Mesendoderm (in vitro differentiated cells): Measurements from ENCODE around the gene DRP2.
A peak's percentile ranks its signal among the peaks of the same experiment; 100 is the strongest.

Experiments
- DNase-seq: peaks from one replicate; pipeline ENCODE4 v3.0.0; 2013
- H2AK5ac ChIP-seq: 2 replicates; pipeline ENCODE4 v1.6.1; 2013; ENCODE audit warnings: low read length, inconsistent platforms
- H2BK120ac ChIP-seq: 2 replicates; pipeline ENCODE4 v1.6.1; 2013; ENCODE audit warnings: low read depth, mild to moderate bottlenecking, low read length, moderate library complexity, mixed read lengths
- H2BK15ac ChIP-seq: replicated peaks from 2 replicates; pipeline ENCODE4 v1.6.1; 2013; ENCODE audit warnings: low read depth, mild to moderate bottlenecking, moderate library complexity
- H2BK5ac ChIP-seq: 2 replicates; pipeline ENCODE4 v1.6.1; 2013; ENCODE audit warnings: low read length, inconsistent platforms
- H3K18ac ChIP-seq: 2 replicates; pipeline ENCODE4 v1.6.1; 2013; ENCODE audit warnings: mild to moderate bottlenecking, low read length, mixed read lengths
- H3K23ac ChIP-seq: one replicate; pipeline ENCODE4 v1.6.1; 2013; ENCODE audit warnings: low read length
- H3K27ac ChIP-seq: 2 replicates; pipeline ENCODE4 v1.5.1; 2013; ENCODE audit warnings: low read depth, mild to moderate bottlenecking, inconsistent platforms, low read length, moderate library complexity
- H3K27me3 ChIP-seq: 2 replicates; pipeline ENCODE4 v1.6.1; 2013; ENCODE audit warnings: low read length, control low read depth, mild to moderate bottlenecking, inconsistent platforms; ENCODE audit not compliant: insufficient read depth, poor library complexity
- H3K36me3 ChIP-seq: 2 replicates; pipeline ENCODE4 v1.6.1; 2013; ENCODE audit warnings: low read length, inconsistent platforms; ENCODE audit not compliant: control insufficient read depth, insufficient read depth
- H3K4ac ChIP-seq: one replicate; pipeline ENCODE4 v1.6.1; 2013; ENCODE audit warnings: low read depth, mild to moderate bottlenecking, low read length, moderate library complexity
- H3K4me1 ChIP-seq: 2 replicates; pipeline ENCODE4 v1.6.1; 2013; ENCODE audit warnings: low read depth, low read length, inconsistent platforms; ENCODE audit not compliant: control insufficient read depth
- H3K4me2 ChIP-seq: 2 replicates; pipeline ENCODE4 v1.6.1; 2013; ENCODE audit warnings: low read length
- H3K4me3 ChIP-seq: 2 replicates; pipeline ENCODE4 v1.5.1; 2013; ENCODE audit warnings: mild to moderate bottlenecking, low read length
- H3K56ac ChIP-seq: one replicate; pipeline ENCODE4 v1.6.1; 2013; ENCODE audit warnings: low read length
- H3K79me1 ChIP-seq: 2 replicates; pipeline ENCODE4 v1.6.1; 2013; ENCODE audit warnings: low read length, inconsistent platforms
- H3K79me2 ChIP-seq: 2 replicates; pipeline ENCODE4 v1.6.1; 2013; ENCODE audit warnings: mild to moderate bottlenecking, low read length; ENCODE audit not compliant: control insufficient read depth, insufficient read depth
- H3K9ac ChIP-seq: 2 replicates; pipeline ENCODE4 v1.6.1; 2013; ENCODE audit warnings: low read length, inconsistent platforms
- H4K5ac ChIP-seq: one replicate; pipeline ENCODE4 v1.6.1; 2013; ENCODE audit warnings: low read length
- H4K8ac ChIP-seq: one replicate; pipeline ENCODE4 v1.6.1; 2013; ENCODE audit warnings: low read depth, mild to moderate bottlenecking, control low read depth, low read length, moderate library complexity
- WGBS: extraction: QIAGEN DNeasy Blood & Tissue Kit; methylation state at CpG from one replicate; pipeline ENCODE4 v1.1.7; 2013; ENCODE audit warnings: low lambda C conversion rate, missing lambda C conversion rate; ENCODE audit not compliant: insufficient coverage; ENCODE audit errors: extremely low coverage; 5-methylcytosine and 5-hydroxymethylcytosine counted together

The DRP2 gene

GRCh38 chrX:101263766-101264165, 44.2 kb downstream of the DRP2 start:
- H3K23ac ChIP-seq: no peak overlapping the region
- H2AK5ac ChIP-seq: no peak overlapping the region
- H3K56ac ChIP-seq: no peak overlapping the region
- no peak overlapping the region for H2BK15ac ChIP-seq
- no peak overlapping the region for H2BK5ac ChIP-seq
- WGBS: no CpG with 5 or more reads among the region's 2 CpGs
- no peaks in the 10 kb centered on the region for H3K36me3 ChIP-seq
- H4K5ac ChIP-seq: no peak overlapping the region
- no peak overlapping the region for H3K27ac ChIP-seq
- H3K27me3 ChIP-seq: no peaks in the 10 kb centered on the region
- H3K18ac ChIP-seq: no peak overlapping the region
- DNase-seq: no peak
- no peak overlapping the region for H4K8ac ChIP-seq
- H3K9ac ChIP-seq: no peak overlapping the region
- H3K4me3 ChIP-seq: no peak overlapping the region
- H3K79me2 ChIP-seq: no peaks in the 10 kb centered on the region
- H2BK120ac ChIP-seq: no peak overlapping the region
- no peak overlapping the region for H3K4me2 ChIP-seq
- no peak overlapping the region for H3K4ac ChIP-seq
- no peaks in the 10 kb centered on the region for H3K79me1 ChIP-seq
- no peaks in the 10 kb centered on the region for H3K4me1 ChIP-seq

DNA sequence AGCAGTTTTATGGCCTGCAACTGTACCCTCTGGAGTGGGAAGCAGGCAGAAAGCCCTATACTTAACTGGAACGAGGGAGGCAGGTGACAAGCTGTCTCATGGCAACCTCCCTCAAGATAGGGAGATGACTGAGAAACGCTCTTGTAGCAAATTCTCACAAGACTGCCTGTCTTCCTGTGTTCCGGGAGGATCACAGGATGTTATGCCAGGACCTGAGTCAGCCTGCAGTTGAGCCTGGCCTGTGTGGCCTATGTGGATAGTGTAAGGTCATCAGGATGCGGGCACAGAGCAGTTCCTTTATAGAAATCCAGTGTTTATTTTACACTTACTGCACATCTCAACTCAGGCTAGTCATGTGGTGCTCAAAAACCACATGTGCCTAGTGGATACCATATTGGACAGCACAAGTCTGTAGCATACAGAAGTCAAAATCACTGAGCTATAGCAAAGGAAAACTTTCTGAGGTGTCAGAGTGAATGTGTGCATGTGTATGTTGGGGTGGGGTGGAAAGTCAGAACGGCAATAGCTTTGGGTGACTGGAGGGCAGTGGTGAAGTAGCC, 46.4 kb downstream of the DRP2 start:
- H3K79me1 ChIP-seq: no peaks in the 10 kb centered on the region
- WGBS: no CpG with 5 or more reads among the region's 5 CpGs
- H3K18ac ChIP-seq: no peak overlapping the region
- no peak overlapping the region for H3K4me2 ChIP-seq
- no peaks in the 10 kb centered on the region for H3K36me3 ChIP-seq
- no peak overlapping the region for H3K23ac ChIP-seq
- no peak overlapping the region for H3K56ac ChIP-seq
- H3K9ac ChIP-seq: no peak overlapping the region
- H4K8ac ChIP-seq: no peak overlapping the region
- no peaks in the 10 kb centered on the region for H3K4me1 ChIP-seq
- no peak overlapping the region for H3K4ac ChIP-seq
- no peaks in the 10 kb centered on the region for H3K79me2 ChIP-seq
- H4K5ac ChIP-seq: no peak overlapping the region
- DNase-seq: no peak
- H3K4me3 ChIP-seq: no peak overlapping the region
- no peak overlapping the region for H3K27ac ChIP-seq
- H2BK5ac ChIP-seq: no peak overlapping the region
- H2AK5ac ChIP-seq: no peak overlapping the region
- H3K27me3 ChIP-seq: no peaks in the 10 kb centered on the region
- no peak overlapping the region for H2BK120ac ChIP-seq
- H2BK15ac ChIP-seq: no peak overlapping the region

DNA sequence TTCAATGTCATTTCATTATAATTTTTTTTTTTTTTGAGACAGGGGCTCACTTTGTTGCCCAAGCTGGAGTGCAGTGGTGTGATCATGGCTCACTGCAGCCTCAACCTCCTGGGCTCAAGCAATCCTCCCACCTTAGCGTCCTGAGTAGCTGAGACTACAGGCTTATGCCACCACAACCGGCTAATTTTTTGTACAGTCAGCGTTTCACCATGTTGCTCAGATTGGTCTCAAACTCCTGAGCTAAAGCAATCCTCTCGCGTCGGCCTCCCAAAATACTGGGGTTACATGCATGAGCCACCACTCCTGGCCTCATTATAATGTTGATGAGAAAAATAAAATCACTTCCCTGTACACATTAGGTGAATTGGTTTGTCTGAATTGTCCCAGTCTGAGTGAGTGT, 54.6 kb downstream of the DRP2 start:
- Histone ChIP-seq H3K36me3 (no peaks in the 10 kb centered on the region), H2BK15ac (no peak overlapping the region), H4K5ac (no peak overlapping the region), H3K9ac (no peak overlapping the region), H2BK5ac (no peak overlapping the region), H3K23ac (no peak overlapping the region), H3K56ac (no peak overlapping the region), H2BK120ac (no peak overlapping the region), H3K4ac (no peak overlapping the region), H3K4me1 (no peaks in the 10 kb centered on the region), H3K79me1 (no peaks in the 10 kb centered on the region), H2AK5ac (no peak overlapping the region), H3K4me2 (no peak overlapping the region), H3K27ac (no peak overlapping the region), H3K79me2 (no peaks in the 10 kb centered on the region), H3K27me3 (no peaks in the 10 kb centered on the region), H4K8ac (no peak overlapping the region), H3K18ac (no peak overlapping the region), H3K4me3 (no peak overlapping the region)
- DNase-seq: no peak
- no CpG with 5 or more reads among the region's 6 CpGs for WGBS

GRCh38 chrX:101276238-101276637, 56.7 kb downstream of the DRP2 start:
- Histone ChIP-seq H3K56ac (no peak overlapping the region), H3K18ac (no peak overlapping the region), H3K27ac (no peak overlapping the region), H2BK120ac (no peak overlapping the region), H3K79me1 (no peaks in the 10 kb centered on the region), H3K4me2 (no peak overlapping the region), H3K9ac (no peak overlapping the region), H2AK5ac (no peak overlapping the region), H2BK15ac (no peak overlapping the region), H3K4me1 (no peaks in the 10 kb centered on the region), H3K4ac (no peak overlapping the region), H2BK5ac (no peak overlapping the region), H3K79me2 (no peaks in the 10 kb centered on the region), H3K27me3 (no peaks in the 10 kb centered on the region), H3K4me3 (no peak overlapping the region), H4K5ac (no peak overlapping the region), H4K8ac (no peak overlapping the region), H3K23ac (no peak overlapping the region), H3K36me3 (no peaks in the 10 kb centered on the region)
- WGBS: 100% methylated on average over 1 of the region's 2 CpGs
- DNase-seq: no peak

GRCh38 chrX:101287402-101287801, 67.8 kb downstream of the DRP2 start:
- Histone ChIP-seq H3K27ac (no peak overlapping the region), H3K23ac (no peak overlapping the region), H3K4me2 (no peak overlapping the region), H3K79me1 (no peaks in the 10 kb centered on the region), H2BK120ac (no peak overlapping the region), H4K8ac (no peak overlapping the region), H2BK5ac (no peak overlapping the region), H3K4me3 (no peak overlapping the region), H2BK15ac (no peak overlapping the region), H4K5ac (no peak overlapping the region), H3K4ac (no peak overlapping the region), H2AK5ac (no peak overlapping the region), H3K36me3 (no peaks in the 10 kb centered on the region), H3K4me1 (no peaks in the 10 kb centered on the region), H3K9ac (no peak overlapping the region), H3K79me2 (no peaks in the 10 kb centered on the region), H3K56ac (no peak overlapping the region), H3K18ac (no peak overlapping the region), H3K27me3 (no peaks in the 10 kb centered on the region)
- peak; percentile 6 for DNase-seq
- no CpG with 5 or more reads among the region's 2 CpGs for WGBS

DNA sequence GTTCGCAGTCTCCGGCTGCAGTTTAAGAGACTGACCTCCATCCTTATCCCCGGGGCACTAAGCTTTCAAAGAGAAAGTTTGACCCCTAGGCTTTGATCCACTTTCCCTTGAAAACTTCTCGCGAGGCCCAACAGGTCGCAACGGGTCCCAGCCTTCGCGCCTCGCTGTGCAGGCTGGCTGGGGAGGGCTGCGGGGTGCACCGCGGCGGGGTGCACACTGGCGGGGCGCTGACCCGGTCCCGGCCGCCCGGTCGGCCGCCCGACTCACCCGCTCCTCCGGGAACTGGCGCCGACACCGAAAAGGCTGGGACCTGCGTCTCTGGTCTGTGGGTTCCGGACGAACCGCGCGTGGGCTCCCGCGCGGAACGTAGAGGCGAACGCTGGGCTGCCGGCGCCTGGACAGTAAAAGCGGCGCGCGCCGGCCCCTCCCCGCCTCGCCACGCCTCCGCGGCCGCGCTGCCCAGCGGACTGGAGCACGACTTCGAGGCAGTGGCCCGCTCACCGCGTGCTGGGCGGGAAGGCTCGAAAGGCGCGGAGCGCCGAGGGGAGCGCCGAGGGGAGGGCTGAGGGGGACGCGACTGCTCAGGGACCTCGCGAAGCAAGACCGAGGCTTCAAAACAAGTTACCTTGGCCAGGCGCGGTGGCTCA, 71.5 kb downstream of the DRP2 start, which contains the start of gene TAF7L:
Gene TAF7L (minus strand): TSS at position 378 of the 647 bp plus-strand sequence. CDS start 3,791 bp downstream, outside the sequence.
- WGBS: no CpG with 5 or more reads among the region's 75 CpGs
- DNase-seq: no peak

More for the DNA sequence above, 71.5 kb downstream of the DRP2 start, which contains the start of gene TAF7L:
- Histone ChIP-seq H3K36me3 (no peaks in the 10 kb centered on the region), H3K27ac (no peak within 1 kb of the TSS), H3K79me2 (no peaks in the 10 kb centered on the region), H2BK120ac (no peak within 1 kb of the TSS), H4K8ac (no peak within 1 kb of the TSS), H3K4me1 (no peaks in the 10 kb centered on the region), H3K4ac (no peak within 1 kb of the TSS), H2AK5ac (no peak within 1 kb of the TSS), H4K5ac (no peak within 1 kb of the TSS), H3K56ac (no peak within 1 kb of the TSS), H2BK5ac (no peak within 1 kb of the TSS), H3K27me3 (no peaks in the 10 kb centered on the region), H3K18ac (no peak within 1 kb of the TSS), H3K23ac (no peak within 1 kb of the TSS), H3K4me3 (no peak within 1 kb of the TSS), H3K79me1 (no peaks in the 10 kb centered on the region), H3K4me2 (no peak within 1 kb of the TSS), H3K9ac (no peak within 1 kb of the TSS), H2BK15ac (no peak within 1 kb of the TSS)
